Memory B cell (primary cell): ENCODE measurements around the gene GRAMD1A.
"Not testable (repeated sequence)": the region's sequence is repeated elsewhere in the genome, so short reads cannot be mapped to it uniquely, and the experiment has no call there.

Experiments
- ATAC-seq: fragments of 150-1000 bp; cut with Tn5 transposase; 2 replicates; pipeline ENCODE4 v1.10.0; 2021; ENCODE audit warnings: low read depth, mild to moderate bottlenecking, moderate library complexity
- DNase-seq, 2 donors: peaks; one replicate each; pipeline ENCODE4 v3.0.0; 2022; ENCODE audit warnings: low spot score in 2 of 2
- H3K27ac Mint-ChIP-seq: one replicate; pipeline ENCODE4 v1.8.0; 2022; ENCODE audit warnings: mild to moderate bottlenecking, moderate library complexity, mixed read lengths
- H3K27me3 Mint-ChIP-seq: one replicate; pipeline ENCODE4 v1.8.0; 2022; ENCODE audit warnings: mixed read lengths
- H3K36me3 Mint-ChIP-seq: one replicate; pipeline ENCODE4 v1.8.0; 2022; ENCODE audit warnings: mild to moderate bottlenecking, mixed read lengths
- H3K4me1 Mint-ChIP-seq: one replicate; pipeline ENCODE4 v1.8.0; 2022; ENCODE audit warnings: mixed read lengths
- H3K4me3 Mint-ChIP-seq: one replicate; pipeline ENCODE4 v1.8.0; 2022; ENCODE audit warnings: mild to moderate bottlenecking, moderate library complexity, mixed read lengths
- H3K9me3 Mint-ChIP-seq: one replicate; pipeline ENCODE4 v1.8.0; 2022; ENCODE audit warnings: mixed read lengths

GRAMD1A gene

DNA sequence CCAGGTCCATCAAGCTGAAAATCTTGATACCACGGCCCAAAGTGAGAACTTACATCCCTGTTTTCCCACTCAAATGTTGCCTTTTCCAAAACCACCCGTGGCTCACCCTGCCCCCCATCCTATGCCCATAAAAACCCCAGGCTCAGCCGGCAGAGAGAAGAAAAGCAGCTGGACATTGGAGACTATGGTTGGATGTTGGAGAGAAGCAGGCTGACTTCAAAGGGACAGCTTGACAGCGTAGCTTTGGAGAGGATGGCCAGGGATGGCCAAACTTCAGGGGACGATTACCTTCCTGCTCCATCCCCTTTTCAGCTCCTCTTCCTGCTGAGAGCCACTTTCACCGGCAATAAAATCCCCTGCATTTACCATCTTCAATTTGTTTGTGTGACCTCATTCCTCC, 32.6 kb upstream of the GRAMD1A start:
- ATAC-seq (no peak), DNase-seq (no peak)
- peaks cover 8% of the 10 kb centered on the region for H3K4me1 Mint-ChIP-seq
- no peak overlapping the region for H3K27ac Mint-ChIP-seq
- peaks cover 9% of the 10 kb centered on the region for H3K9me3 Mint-ChIP-seq
- H3K36me3 Mint-ChIP-seq = peaks cover 7% of the 10 kb centered on the region
- no peak overlapping the region for H3K4me3 Mint-ChIP-seq
- peaks cover 6% of the 10 kb centered on the region for H3K27me3 Mint-ChIP-seq

DNA sequence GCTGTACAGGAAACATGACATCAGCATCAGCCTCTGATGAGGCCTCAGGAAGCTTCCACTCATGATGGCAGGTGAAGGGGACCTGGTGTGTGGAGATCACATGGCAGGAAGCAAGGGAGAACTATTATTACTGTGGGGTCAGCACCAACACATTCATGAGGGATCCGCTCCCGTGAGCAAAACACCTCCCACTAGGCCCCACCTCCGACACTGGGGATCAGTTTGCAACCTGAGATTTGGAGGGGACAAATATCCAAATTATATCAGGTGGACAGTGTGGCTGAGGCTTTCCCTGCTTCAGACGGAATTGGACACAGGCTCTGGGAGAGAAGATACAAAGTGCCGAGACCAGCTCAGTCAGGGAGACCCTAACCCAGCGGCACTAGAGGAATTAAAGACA, 30.4 kb upstream of the GRAMD1A start:
- peaks cover 5% of the 10 kb centered on the region for H3K4me1 Mint-ChIP-seq
- H3K9me3 Mint-ChIP-seq = peaks cover 5% of the 10 kb centered on the region
- ATAC-seq (no peak), DNase-seq (no peak)
- H3K4me3 Mint-ChIP-seq = no peak overlapping the region
- peaks cover 6% of the 10 kb centered on the region for H3K27me3 Mint-ChIP-seq
- H3K36me3 Mint-ChIP-seq = peaks cover 4% of the 10 kb centered on the region
- no peak overlapping the region for H3K27ac Mint-ChIP-seq

DNA sequence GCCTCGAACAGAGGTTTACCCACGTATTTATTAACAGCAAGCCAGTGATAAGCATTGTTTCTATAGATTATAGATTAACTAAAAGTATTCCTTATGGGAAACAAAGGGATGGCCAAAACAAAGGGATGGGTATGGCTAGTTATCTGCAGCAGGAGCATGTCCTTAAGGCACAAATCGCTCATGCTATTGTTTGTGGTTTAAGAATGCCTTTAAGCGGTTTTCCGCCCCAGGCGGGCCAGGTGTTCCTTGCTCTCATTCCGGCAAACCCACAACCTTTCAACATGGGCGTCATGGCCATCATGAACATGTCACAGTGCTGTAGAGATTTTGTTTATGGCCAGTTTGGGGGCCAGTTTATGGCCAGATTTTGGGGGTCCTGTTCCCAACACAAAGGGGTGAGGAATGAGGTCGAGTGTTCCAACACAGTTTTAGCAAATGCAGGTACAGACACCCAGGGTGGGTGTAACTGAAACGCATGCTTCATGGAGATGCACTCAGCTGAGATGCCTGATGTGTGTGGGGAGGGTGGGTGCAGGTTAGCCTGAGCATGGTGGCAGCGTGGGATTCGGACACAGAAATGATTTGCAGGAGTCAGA, 29.8 kb upstream of the GRAMD1A start:
- H3K4me3 Mint-ChIP-seq, H3K27ac Mint-ChIP-seq, DNase-seq, H3K4me1 Mint-ChIP-seq, ATAC-seq, H3K9me3 Mint-ChIP-seq, H3K36me3 Mint-ChIP-seq, H3K27me3 Mint-ChIP-seq: not testable (repeated sequence)

DNA sequence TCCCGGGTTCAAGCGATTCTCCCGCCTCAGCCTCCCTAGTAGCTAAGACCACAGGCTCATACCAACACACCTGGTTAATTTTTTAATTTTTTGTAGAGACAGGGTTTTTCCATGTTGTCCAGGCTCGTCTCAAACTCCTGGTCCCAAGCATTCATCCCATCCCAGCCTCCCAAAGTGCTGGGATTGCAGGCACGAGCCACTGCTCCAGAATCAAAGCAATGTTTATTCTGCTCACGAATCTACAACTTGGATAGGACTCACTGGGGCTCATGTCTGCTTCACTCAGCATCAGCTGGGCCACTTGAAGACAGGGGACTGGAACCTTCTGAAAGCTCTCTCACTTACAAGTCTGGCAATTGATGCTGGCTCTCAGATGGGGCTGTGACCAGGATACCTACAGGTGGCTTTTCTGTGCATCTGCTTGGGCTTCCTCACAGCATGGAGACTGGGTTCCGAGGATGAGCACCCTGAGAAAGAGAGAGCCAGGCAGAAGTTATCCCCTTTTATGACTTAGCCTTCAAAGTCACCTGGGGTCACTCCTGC, 27.9 kb upstream of the GRAMD1A start:
- Mint-ChIP-seq H3K9me3 (peaks cover 5% of the 10 kb centered on the region), H3K4me3 (no peak overlapping the region), H3K27me3 (peaks cover 6% of the 10 kb centered on the region), H3K36me3 (peaks cover 4% of the 10 kb centered on the region), H3K4me1 (peaks cover 5% of the 10 kb centered on the region), H3K27ac (no peak overlapping the region)
- DNase-seq (peak in 1 of 2 donors; percentile 7), ATAC-seq (no peak)

DNA sequence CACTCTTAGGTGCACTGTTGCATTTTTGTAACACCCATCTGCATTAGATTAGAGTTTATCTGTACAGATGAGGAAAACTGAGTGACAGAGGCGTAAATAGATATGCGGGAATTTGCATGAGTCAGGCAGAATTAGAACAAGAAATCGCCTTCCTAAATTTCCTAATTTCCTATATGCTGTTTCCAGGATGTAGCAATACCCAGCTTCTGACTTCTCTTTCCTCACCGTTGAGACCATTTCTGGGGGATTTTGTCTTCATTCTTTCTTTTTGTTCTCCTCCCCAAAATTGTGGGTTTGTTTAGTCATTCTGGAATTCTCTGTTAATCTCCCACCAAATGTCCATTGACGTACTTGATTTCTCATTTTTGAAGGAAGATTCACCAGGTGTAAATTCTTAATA, 25.5 kb upstream of the GRAMD1A start:
- Mint-ChIP-seq H3K4me3 (no peak overlapping the region), H3K4me1 (peaks cover 5% of the 10 kb centered on the region), H3K36me3 (no peaks in the 10 kb centered on the region), H3K27me3 (peaks cover 4% of the 10 kb centered on the region), H3K9me3 (no peaks in the 10 kb centered on the region), H3K27ac (no peak overlapping the region)
- ATAC-seq (no peak), DNase-seq (no peak)

DNA sequence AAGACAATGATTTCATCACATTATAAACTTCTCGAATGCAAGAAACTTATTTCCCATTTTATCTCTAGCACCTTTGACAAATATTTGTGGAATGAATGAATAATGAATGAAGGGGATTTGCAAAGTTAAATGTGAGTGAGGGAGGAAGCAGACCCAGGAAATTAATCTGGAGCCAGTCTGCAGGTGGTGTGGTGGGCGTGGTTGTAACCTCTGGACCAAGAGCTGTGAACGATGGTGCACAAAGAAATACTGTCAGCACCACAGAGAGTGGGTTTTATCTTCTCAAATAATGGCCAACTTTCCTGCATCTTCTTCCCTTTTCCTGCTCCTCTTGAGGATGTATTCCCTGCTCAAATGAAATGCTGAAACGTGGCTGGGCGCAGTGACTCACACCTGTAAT, 25.1 kb upstream of the GRAMD1A start:
- no peaks in the 10 kb centered on the region for H3K36me3 Mint-ChIP-seq
- peaks cover 5% of the 10 kb centered on the region for H3K4me1 Mint-ChIP-seq

DNA sequence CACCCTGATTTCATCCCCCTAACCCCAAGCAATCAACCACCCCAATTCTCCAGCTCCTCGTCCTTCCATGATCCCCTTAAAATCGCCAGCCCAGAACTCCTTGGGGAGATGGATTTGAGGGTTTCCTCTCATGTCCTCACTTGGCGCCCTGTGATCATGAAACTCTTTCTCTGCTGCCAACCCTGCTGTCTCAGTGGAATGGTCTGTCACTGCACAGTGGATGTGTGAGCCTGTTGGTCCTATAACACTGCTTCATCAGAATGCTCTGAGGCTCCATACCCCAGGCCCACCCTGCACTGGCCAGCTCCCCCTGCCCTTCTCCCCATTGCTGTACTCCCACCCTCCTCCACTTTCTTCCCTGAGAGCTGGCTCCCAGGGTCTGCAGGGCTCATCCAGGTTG, 23.5 kb upstream of the GRAMD1A start:
- peaks cover 5% of the 10 kb centered on the region for H3K4me1 Mint-ChIP-seq
- peaks cover 2% of the 10 kb centered on the region for H3K27me3 Mint-ChIP-seq
- H3K9me3 Mint-ChIP-seq = no peaks in the 10 kb centered on the region
- no peak overlapping the region for H3K4me3 Mint-ChIP-seq
- DNase-seq (no peak), ATAC-seq (no peak)
- no peak overlapping the region for H3K27ac Mint-ChIP-seq
- H3K36me3 Mint-ChIP-seq = no peaks in the 10 kb centered on the region

More for the DNA sequence above, 25.1 kb upstream of the GRAMD1A start:
- Mint-ChIP-seq H3K9me3 (no peaks in the 10 kb centered on the region), H3K27ac (no peak overlapping the region), H3K4me3 (no peak overlapping the region), H3K27me3 (peaks cover 3% of the 10 kb centered on the region)
- DNase-seq (no peak), ATAC-seq (no peak)

DNA sequence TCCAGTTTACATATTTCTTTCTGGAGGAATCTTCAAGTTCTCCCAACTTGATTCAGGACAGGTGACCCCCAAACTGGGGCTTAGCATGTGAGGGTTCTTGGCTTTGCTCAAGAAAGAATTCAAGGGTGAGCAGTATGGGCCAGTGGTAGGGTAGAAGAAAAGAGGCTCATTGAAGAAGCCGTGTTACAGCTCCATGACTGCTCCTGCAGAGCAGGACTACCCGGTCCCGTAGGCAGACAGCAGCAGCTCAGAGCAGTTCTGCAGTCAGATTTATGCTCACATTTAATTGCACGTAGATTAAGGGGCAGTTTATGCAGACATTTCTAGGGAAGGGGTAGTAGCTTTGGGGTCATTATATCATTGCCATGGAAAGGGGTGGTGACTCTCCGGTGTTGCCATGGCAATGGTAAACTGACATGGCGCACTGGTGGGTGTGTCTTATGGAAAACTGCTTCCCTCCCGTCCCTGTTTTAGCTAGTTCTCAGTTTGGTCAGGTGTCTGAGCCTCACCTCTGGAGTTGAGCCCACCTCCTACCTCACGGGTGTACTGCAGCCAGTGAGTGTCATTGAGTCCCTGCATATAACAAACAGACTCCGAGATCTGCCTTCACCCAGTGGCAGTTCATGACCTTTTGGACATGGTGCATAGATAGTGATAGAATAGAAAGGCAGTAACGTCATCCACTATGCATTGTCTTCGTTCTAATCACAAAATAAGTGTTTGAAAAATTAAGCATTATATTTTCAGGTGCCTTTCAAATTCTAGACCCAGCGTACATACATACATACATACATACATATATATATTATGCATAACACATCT, 20.1 kb upstream of the GRAMD1A start:
- Mint-ChIP-seq H3K4me3 (no peak overlapping the region), H3K36me3 (no peaks in the 10 kb centered on the region), H3K27ac (no peak overlapping the region), H3K9me3 (no peaks in the 10 kb centered on the region), H3K4me1 (no peaks in the 10 kb centered on the region), H3K27me3 (peaks cover 9% of the 10 kb centered on the region)
- DNase-seq (no peak), ATAC-seq (no peak)

DNA sequence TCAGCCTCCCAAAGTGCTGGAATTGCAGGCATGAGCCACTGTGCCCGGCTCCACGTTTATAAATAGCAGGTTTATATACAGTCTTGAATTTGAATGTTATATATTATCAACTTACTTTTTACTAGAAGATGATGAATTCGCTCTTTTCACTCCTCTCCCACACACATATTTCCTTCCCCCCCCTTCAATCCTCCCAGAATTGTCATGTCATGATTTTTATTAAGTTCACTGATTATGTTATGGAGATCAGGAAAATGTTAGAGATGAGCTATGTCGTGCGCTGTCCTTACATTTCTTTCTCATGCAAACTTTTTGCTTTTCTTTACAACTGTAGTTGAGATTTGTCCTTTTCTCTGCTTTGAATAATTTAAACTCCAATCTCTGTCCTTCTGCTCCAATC, 17.8 kb upstream of the GRAMD1A start:
- Mint-ChIP-seq H3K27ac (no peak overlapping the region), H3K4me3 (no peak overlapping the region), H3K4me1 (peaks cover 4% of the 10 kb centered on the region), H3K9me3 (no peaks in the 10 kb centered on the region), H3K36me3 (no peaks in the 10 kb centered on the region), H3K27me3 (peaks cover 14% of the 10 kb centered on the region)
- ATAC-seq = no peak
- no peak for DNase-seq

DNA sequence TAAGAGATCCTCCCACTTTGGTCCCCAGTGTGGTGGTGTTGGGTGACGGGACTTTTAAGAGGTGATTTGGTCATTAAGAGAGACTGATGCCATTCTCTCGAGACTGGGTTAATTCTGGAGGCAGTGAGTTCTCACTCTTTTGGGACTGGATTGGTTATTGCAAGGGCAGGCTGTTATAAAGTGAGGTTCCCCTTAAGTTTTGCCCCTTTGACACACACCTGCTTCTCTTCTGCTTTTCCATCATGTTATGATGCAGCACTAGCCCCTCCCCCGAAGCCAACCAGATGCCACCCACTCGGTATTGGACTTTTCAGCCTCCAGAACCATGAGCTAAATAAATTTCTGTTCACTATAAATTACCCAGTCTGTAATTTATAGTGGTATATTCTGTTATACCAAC, 16.3 kb upstream of the GRAMD1A start:
- no peak for DNase-seq
- Mint-ChIP-seq H3K4me3 (no peak overlapping the region), H3K36me3 (no peaks in the 10 kb centered on the region), H3K27ac (no peak overlapping the region), H3K9me3 (no peaks in the 10 kb centered on the region), H3K4me1 (peaks cover 4% of the 10 kb centered on the region), H3K27me3 (peaks cover 14% of the 10 kb centered on the region)
- ATAC-seq = peak; percentile 67

DNA sequence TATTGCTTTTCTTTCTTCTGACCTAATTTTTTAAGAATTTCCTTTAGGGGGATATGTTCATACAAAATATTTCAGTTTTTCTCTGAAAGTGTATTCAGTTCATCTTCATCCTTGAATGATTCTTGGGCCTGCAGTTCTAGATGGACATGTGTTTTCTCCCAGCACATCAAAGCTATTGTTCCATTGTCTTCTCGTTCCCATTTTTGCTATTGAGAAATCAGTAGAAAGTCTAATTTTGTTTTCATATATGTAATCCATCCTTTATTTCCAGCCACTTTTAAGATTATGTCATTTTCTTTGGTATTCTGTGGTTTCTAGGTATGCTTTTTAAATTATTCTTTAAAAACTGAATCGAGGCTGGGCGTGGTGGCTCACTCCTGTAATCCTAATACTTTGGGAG, 15.8 kb upstream of the GRAMD1A start:
- Mint-ChIP-seq H3K27ac (no peak overlapping the region), H3K36me3 (no peaks in the 10 kb centered on the region), H3K4me3 (no peak overlapping the region), H3K4me1 (peaks cover 4% of the 10 kb centered on the region), H3K27me3 (peaks cover 13% of the 10 kb centered on the region), H3K9me3 (no peaks in the 10 kb centered on the region)
- DNase-seq (no peak), ATAC-seq (no peak)

DNA sequence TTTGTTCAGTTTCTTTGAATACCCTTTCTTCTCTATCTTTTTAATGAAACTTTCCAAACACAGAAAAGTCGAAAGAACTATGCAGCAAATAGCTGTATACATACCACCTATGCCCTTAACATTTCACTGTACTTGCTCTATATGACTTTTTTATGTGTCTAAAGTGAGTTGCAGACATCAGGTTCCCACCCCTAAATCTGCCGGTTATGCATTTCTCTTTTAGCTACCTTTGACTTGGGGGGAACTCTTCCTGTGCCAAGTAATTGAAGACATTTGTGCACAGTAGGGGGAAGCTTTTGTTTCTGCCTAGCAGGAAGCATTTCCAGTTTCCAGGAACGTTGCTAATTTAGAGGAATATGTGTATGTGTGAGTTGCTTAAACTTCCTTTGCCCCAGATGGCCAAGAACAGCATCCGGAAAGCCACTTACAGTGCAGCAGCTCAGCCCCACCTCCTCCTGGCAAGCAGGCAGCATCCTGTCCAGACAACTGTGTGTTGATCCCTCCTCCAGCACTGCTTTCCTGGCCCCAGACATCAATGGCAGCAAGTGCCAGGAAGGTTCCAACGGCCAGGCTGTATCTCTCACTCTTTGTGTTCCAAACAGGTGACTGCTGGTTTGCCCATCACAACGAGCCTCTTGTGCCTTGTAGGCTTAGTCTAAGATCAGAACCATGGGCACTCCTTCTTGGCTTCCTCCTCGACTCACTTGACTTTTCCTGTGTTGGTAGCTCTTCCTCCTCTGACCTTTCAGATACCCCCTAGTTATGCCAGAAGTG, 14.7 kb upstream of the GRAMD1A start:
- DNase-seq (no peak), ATAC-seq (no peak)
- H3K4me1 Mint-ChIP-seq = peaks cover 4% of the 10 kb centered on the region
- no peak overlapping the region for H3K4me3 Mint-ChIP-seq
- H3K36me3 Mint-ChIP-seq = no peaks in the 10 kb centered on the region
- peaks cover 13% of the 10 kb centered on the region for H3K27me3 Mint-ChIP-seq
- no peak overlapping the region for H3K27ac Mint-ChIP-seq
- H3K9me3 Mint-ChIP-seq = no peaks in the 10 kb centered on the region

DNA sequence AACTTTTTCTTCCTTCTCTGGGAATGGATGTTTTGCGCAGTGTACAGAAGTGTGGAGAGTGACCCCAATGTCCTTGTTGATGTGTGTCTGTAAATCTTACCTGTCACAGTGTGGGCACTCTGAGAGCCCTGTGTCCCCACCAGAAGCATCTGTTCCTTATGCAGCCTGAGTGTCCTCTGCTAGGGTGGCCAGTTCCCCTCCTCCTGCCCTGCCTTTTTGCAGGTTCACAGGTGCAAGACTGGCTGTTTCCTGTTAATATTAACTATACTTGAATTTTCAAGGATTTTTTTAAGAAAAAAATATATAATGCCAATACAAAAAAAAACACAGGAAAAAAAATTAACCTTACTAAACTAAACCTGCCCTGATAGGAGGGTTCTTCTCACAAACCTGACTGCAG, 12.0 kb upstream of the GRAMD1A start:
- Mint-ChIP-seq H3K9me3 (no peaks in the 10 kb centered on the region), H3K27me3 (peaks cover 11% of the 10 kb centered on the region), H3K4me3 (no peak overlapping the region), H3K27ac (no peak overlapping the region), H3K36me3 (no peaks in the 10 kb centered on the region), H3K4me1 (peaks cover 7% of the 10 kb centered on the region)
- DNase-seq (no peak), ATAC-seq (no peak)

DNA sequence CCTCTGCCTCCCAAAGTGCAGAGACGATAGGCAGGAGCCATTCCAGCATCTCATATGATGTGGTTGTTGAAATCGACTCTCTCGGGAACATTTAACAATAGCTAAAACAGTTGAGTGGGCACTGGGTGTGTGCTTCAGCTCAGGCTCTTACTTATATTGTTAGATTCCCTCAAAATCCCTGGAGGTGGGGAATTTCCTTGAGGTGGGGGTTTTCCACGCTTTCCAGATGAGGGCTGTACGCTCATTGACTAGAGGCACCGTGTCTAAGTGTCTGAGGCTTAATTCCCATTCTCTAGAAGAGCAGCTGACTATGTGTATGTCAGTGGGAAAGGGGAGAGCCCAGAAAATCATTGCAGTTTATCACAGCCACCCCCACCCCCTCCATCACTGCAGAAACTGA, 10.8 kb upstream of the GRAMD1A start:
- H3K36me3 Mint-ChIP-seq = no peaks in the 10 kb centered on the region
- peaks cover 12% of the 10 kb centered on the region for H3K27me3 Mint-ChIP-seq
- DNase-seq = no peak
- peaks cover 7% of the 10 kb centered on the region for H3K4me1 Mint-ChIP-seq
- H3K4me3 Mint-ChIP-seq = no peak overlapping the region
- no peaks in the 10 kb centered on the region for H3K9me3 Mint-ChIP-seq
- H3K27ac Mint-ChIP-seq = no peak overlapping the region
- no peak for ATAC-seq
